Body of pancreas (tissue), 4 donors: ENCODE results near the gene MTMR12.

Experiments used
- POLR2A ChIP-seq, 3 donors: fragments of 450-650 bp; IDR thresholded peaks; one replicate each; pipeline ENCODE4 v1.6.1; 2016; ENCODE audit warnings: antibody characterized with exemption in 3 of 3, mild to moderate bottlenecking in 2 of 3
- TF ChIP-seq, protein P1 (sequence below), 7 experiments: fragments of 450-650 bp in 4 of 7; fragments of 200-600 bp in 3 of 7; sonication (generic) in 3 of 7; IDR thresholded peaks; one replicate each; pipeline ENCODE4 v1.5.1; 2016 to 2019; ENCODE audit warnings: antibody characterized with exemption in 7 of 7

DNA sequence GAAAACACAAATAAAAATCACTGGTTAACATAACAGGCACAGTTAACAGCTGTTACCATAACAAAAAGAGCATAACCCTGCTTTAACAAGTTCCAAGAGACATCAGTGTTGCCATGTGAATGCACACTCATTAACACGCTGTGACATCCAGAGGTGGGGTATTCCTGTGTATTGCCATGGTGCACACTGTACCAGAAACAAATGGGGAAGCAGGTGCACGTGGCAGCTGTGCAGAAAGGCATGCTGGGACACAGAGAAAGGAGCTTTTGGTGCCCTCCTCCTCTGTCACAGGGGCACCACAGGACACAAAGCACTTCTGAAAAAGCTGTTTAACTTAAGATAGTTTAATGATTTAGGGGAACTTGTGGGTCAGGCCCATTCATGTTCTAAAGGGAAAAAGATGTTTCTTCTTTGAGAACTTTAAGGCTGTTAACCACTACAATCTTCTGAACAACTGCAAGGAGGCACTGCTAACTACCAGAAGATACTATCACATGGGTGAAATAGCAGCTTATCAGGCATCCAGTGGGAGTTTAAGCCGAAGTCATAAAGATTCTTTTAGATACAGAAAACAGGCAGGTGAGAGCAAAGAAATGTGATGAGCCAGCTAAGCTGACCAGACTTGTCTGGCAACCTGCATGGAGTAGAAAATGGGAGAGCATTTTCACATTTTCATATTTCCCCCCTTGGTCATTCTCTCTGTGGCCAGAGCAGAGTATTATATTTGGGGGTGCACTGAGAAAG, 82.2 kb downstream of the MTMR12 start:
- TF ChIP-seq, protein P1, sequence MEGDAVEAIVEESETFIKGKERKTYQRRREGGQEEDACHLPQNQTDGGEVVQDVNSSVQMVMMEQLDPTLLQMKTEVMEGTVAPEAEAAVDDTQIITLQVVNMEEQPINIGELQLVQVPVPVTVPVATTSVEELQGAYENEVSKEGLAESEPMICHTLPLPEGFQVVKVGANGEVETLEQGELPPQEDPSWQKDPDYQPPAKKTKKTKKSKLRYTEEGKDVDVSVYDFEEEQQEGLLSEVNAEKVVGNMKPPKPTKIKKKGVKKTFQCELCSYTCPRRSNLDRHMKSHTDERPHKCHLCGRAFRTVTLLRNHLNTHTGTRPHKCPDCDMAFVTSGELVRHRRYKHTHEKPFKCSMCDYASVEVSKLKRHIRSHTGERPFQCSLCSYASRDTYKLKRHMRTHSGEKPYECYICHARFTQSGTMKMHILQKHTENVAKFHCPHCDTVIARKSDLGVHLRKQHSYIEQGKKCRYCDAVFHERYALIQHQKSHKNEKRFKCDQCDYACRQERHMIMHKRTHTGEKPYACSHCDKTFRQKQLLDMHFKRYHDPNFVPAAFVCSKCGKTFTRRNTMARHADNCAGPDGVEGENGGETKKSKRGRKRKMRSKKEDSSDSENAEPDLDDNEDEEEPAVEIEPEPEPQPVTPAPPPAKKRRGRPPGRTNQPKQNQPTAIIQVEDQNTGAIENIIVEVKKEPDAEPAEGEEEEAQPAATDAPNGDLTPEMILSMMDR (IDR thresholded peaks at IDR 0.05): no peak
- TF ChIP-seq POLR2A (IDR thresholded peaks at IDR 0.05): no peak
